COLO668 (cell line): ENCODE measurements around the gene GYG2.
"Not testable (repeated sequence)": the region's sequence is repeated elsewhere in the genome, so short reads cannot be mapped to it uniquely, and the experiment has no call there.

Experiments
- DNase-seq: peaks from one replicate; lab custom pipeline; 2025; ENCODE audit not compliant: unreplicated experiment; lab: John Stamatoyannopoulos, UW

The GYG2 gene

GRCh38 chrX:2898846-2899512 lies 70.2 kb downstream of the GYG2 start:
- peak; percentile 19 for DNase-seq

- no peak for DNase-seq
Measured at GRCh38 chrX:2901367-2902036, 72.8 kb downstream of the GYG2 start.

- DNase-seq, result no peak
Measured at GRCh38 chrX:2902841-2903240, 74.1 kb downstream of the GYG2 start.

- no peak for DNase-seq
Measured at GRCh38 chrX:2903366-2903765, 74.6 kb downstream of the GYG2 start.

- DNase-seq, result no peak
Measured at GRCh38 chrX:2907295-2907694, 78.6 kb downstream of the GYG2 start.

- no peak for DNase-seq
Measured at GRCh38 chrX:2908125-2908685, 79.5 kb downstream of the GYG2 start.

GRCh38 chrX:2910109-2910508 lies 81.4 kb downstream of the GYG2 start:
- DNase-seq, result no peak

GRCh38 chrX:2913118-2913517 lies 84.4 kb downstream of the GYG2 start:
- DNase-seq, result no peak

GRCh38 chrX:2917767-2918166 lies 89.0 kb downstream of the GYG2 start:
- no peak for DNase-seq

GRCh38 chrX:2921193-2921592 lies 92.5 kb downstream of the GYG2 start:
- no peak for DNase-seq

GRCh38 chrX:2921750-2922149 lies 93.0 kb downstream of the GYG2 start:
- DNase-seq, result no peak

- DNase-seq, result no peak
Measured at GRCh38 chrX:2924151-2924550, 95.4 kb downstream of the GYG2 start.

GRCh38 chrX:2926255-2926654 lies 97.5 kb downstream of the GYG2 start:
- DNase-seq, result not testable (repeated sequence)

- no peak for DNase-seq
Measured at GRCh38 chrX:2926664-2927275, 98.0 kb downstream of the GYG2 start.

- DNase-seq, result no peak
Measured at GRCh38 chrX:2928191-2928582, 99.5 kb downstream of the GYG2 start.

GRCh38 chrX:2928583-2929434 lies 100.1 kb downstream of the GYG2 start, which contains the start of gene ARSD:
ARSD (minus strand) TSS chrX:2929339; CDS start chrX:2929275, 64 bp downstream.
- peak; percentile 80 for DNase-seq

- DNase-seq, result no peak
Measured at GRCh38 chrX:2931155-2931554, 102.4 kb downstream of the GYG2 start.

- no peak for DNase-seq
Measured at GRCh38 chrX:2931612-2932011, 102.9 kb downstream of the GYG2 start.
